HEK293T (cell line): ENCODE measurements around the gene FDX1.
A peak's percentile ranks its signal among the peaks of the same experiment; 100 is the strongest.
"Not testable (repeated sequence)": the region's sequence is repeated elsewhere in the genome, so short reads cannot be mapped to it uniquely, and the experiment has no call there.

ENCODE experiments used
- CTCF ChIA-PET: fragments of 350-600 bp; formaldehyde crosslinking; extraction: SDS; loops from one replicate; lab custom pipeline; 2021; ENCODE audit warnings: antibody characterized with exemption, inconsistent platforms; lab: Yijun Ruan, JAX
- POLR2A ChIA-PET: fragments of 350-600 bp; formaldehyde crosslinking; extraction: SDS; loops from one replicate; lab custom pipeline; 2020; ENCODE audit warnings: antibody characterized with exemption, inconsistent platforms; lab: Yijun Ruan, JAX
- DNase-seq: peaks from one replicate; pipeline ENCODE4 v3.0.0; 2012; ENCODE audit warnings: mixed read lengths; ENCODE audit errors: extremely low spot score
- ARNT ChIP-seq: fragments of 450-650 bp; IDR thresholded peaks from 2 replicates; pipeline ENCODE4 v1.6.1; 2017; ENCODE audit warnings: mild to moderate bottlenecking
- BHLHE40 ChIP-seq: fragments of 450-650 bp; IDR thresholded peaks from 2 replicates; pipeline ENCODE4 v1.6.1; 2016; ENCODE audit warnings: mild to moderate bottlenecking, moderate library complexity, borderline replicate concordance
- CTBP1 ChIP-seq: fragments of 450-650 bp; IDR thresholded peaks from 2 replicates; pipeline ENCODE4 v1.6.1; 2016; ENCODE audit warnings: borderline replicate concordance
- ELF4 ChIP-seq: fragments of 450-650 bp; IDR thresholded peaks from 2 replicates; pipeline ENCODE4 v1.6.1; 2017; ENCODE audit warnings: antibody characterized with exemption
- FOXA1 ChIP-seq: fragments of 450-650 bp; IDR thresholded peaks from 2 replicates; pipeline ENCODE4 v1.6.1; 2016; ENCODE audit warnings: mild to moderate bottlenecking
- FOXK2 ChIP-seq: fragments of 450-650 bp; IDR thresholded peaks from 2 replicates; pipeline ENCODE4 v1.6.1; 2016; ENCODE audit warnings: mild to moderate bottlenecking
- FOXM1 ChIP-seq: fragments of 450-650 bp; IDR thresholded peaks from 2 replicates; pipeline ENCODE4 v1.6.1; 2017; ENCODE audit warnings: mild to moderate bottlenecking, borderline replicate concordance
- HDGF ChIP-seq: fragments of 450-650 bp; IDR thresholded peaks from 2 replicates; pipeline ENCODE4 v1.6.1; 2017; ENCODE audit warnings: antibody characterized with exemption, borderline replicate concordance
- L3MBTL2 ChIP-seq: fragments of 450-650 bp; conservative IDR thresholded peaks from 2 replicates; pipeline ENCODE4 v1.6.1; 2016; ENCODE audit warnings: mild to moderate bottlenecking
- LEF1 ChIP-seq: fragments of 450-650 bp; IDR thresholded peaks from 2 replicates; pipeline ENCODE4 v1.6.1; 2017; ENCODE audit warnings: mild to moderate bottlenecking, borderline replicate concordance
- SP1 ChIP-seq: fragments of 450-650 bp; IDR thresholded peaks from 2 replicates; pipeline ENCODE4 v1.6.1; 2017
- SUZ12 ChIP-seq: fragments of 450-650 bp; IDR thresholded peaks from 2 replicates; pipeline ENCODE4 v1.6.1; 2016; ENCODE audit warnings: mild to moderate bottlenecking
- TARDBP ChIP-seq: fragments of 450-650 bp; IDR thresholded peaks from 2 replicates; pipeline ENCODE4 v1.6.1; 2016
- ZNF384 ChIP-seq: fragments of 450-650 bp; IDR thresholded peaks from 2 replicates; pipeline ENCODE4 v1.6.1; 2016
- TF ChIP-seq, protein P1 (sequence below): fragments of 450-650 bp; IDR thresholded peaks from 2 replicates; pipeline ENCODE4 v1.6.1; 2016

The FDX1 gene

DNA sequence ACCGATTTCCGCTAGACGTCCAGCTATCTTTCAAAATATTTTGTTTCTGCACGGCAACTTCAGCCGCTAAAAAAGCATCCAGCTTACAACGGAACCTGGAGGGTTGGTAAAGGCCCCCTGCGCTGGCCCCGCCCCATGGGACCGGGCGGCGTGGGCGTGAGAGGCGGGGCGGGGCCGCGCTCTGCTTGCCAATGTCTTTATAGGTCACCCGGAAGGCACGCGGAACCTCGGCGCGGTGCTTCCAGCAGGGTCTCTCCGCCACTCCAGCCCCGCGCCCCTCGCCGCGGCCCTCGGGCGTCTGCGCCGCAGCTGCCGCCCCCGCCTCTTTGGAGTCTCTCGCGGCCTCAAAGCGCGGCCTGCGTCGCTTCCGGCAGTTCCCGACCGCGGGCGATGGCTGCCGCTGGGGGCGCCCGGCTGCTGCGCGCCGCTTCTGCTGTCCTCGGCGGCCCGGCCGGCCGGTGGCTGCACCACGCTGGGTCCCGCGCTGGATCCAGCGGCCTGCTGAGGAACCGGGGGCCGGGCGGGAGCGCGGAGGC, at the start of gene FDX1:
TSS of gene FDX1 (plus strand) at position 218 of the 536 bp plus-strand sequence. CDS start at position 391, 173 bp downstream.
- ChIA-PET POLR2A (interaction anchor here (0.7 to 1.6 kb wide), 2 partner anchors 57 to 62 kb away, joined by 3 to 4 read pairs; no protein-coding TSS in a partner anchor), CTCF (interaction anchor here (0.6 to 1.4 kb wide), 6 partner anchors 10 to 371 kb away, joined by 3 to 4 read pairs (median 3); no protein-coding TSS in a partner anchor)
- TF ChIP-seq TARDBP (no peak), FOXA1 (no peak), ARNT (peak; percentile 58), SP1 (no peak), FOXM1 (peak; percentile 57; the same call in 1 of the 2 replicates), BHLHE40 (no peak), LEF1 (peak; percentile 39; the same call in 1 of the 2 replicates)
- DNase-seq, result peak; percentile 75

DNA sequence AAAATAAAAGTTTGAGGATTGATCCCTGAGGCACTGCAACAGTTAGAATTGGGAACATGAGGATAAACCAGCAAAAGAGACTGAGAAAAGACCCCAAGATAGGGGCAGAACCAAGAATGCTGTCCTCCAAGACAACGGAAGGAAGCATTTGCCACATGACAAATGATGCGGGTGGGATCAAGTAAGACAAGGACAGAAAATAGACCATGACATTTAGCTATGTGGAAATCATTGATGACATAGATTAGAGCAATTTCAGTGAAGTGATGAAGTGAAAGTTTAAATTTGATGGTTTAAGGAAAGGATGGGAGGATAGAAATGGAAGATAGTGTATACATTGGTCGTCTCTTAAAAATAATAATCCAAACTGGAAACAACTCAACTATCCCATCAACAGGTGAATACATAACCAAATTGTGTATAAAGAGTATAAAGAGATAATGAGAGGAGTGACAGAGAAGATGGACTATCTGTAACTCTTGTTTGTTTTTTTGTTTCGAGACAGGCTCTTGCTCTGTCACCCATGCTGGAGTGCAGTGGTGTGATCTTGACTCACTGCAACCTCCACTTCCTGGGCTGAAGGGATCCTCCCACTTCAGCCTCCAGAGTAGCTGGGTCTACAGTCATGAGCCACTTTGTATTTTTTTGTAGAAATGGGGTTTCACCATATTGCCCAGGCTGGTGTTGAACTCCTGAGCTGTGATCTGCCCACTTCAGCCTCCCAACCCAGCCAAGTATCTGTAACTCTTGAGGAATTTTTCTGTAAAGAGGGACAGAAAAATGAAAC, 48.7 kb upstream of the FDX1 start:
- DNase-seq, result no peak
- POLR2A ChIA-PET, result no interaction called here
- no peak for TF ChIP-seq LEF1
- no peak for TF ChIP-seq CTBP1
- TF ChIP-seq, protein P1, sequence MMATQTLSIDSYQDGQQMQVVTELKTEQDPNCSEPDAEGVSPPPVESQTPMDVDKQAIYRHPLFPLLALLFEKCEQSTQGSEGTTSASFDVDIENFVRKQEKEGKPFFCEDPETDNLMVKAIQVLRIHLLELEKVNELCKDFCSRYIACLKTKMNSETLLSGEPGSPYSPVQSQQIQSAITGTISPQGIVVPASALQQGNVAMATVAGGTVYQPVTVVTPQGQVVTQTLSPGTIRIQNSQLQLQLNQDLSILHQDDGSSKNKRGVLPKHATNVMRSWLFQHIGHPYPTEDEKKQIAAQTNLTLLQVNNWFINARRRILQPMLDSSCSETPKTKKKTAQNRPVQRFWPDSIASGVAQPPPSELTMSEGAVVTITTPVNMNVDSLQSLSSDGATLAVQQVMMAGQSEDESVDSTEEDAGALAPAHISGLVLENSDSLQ, result no peak
- no peak for TF ChIP-seq ZNF384
- TF ChIP-seq TARDBP, result no peak
- TF ChIP-seq L3MBTL2, result no peak
- no peak for TF ChIP-seq HDGF
- no peak for TF ChIP-seq FOXK2
- no peak for TF ChIP-seq FOXA1
- no peak for TF ChIP-seq SP1
- TF ChIP-seq ARNT, result no peak
- no peak for TF ChIP-seq ELF4
- TF ChIP-seq BHLHE40, result no peak
- CTCF ChIA-PET, result no interaction called here

GRCh38 chr11:110388231-110388630, 41.5 kb upstream of the FDX1 start:
- CTCF ChIA-PET, result interaction anchor here (0.7 kb wide), 1 partner anchor 15 kb away, joined by 3 read pairs; no protein-coding TSS in a partner anchor
- POLR2A ChIA-PET, DNase-seq: not testable (repeated sequence)

- DNase-seq, result no peak
- ChIA-PET POLR2A (no interaction called here), CTCF (interaction anchor here (0.7 kb wide), 1 partner anchor 12 kb away, joined by 5 read pairs; no protein-coding TSS in a partner anchor)
- TF ChIP-seq SUZ12, result no peak
- TF ChIP-seq, protein P1, result no peak
- no peak for TF ChIP-seq L3MBTL2
- no peak for TF ChIP-seq CTBP1
- no peak for TF ChIP-seq ELF4
- TF ChIP-seq FOXM1, result no peak
- no peak for TF ChIP-seq BHLHE40
- TF ChIP-seq TARDBP, result no peak
- no peak for TF ChIP-seq SP1
- TF ChIP-seq ZNF384, result no peak
These were observed 39.8 kb upstream of the FDX1 start for GRCh38 chr11:110389965-110390364.

DNA sequence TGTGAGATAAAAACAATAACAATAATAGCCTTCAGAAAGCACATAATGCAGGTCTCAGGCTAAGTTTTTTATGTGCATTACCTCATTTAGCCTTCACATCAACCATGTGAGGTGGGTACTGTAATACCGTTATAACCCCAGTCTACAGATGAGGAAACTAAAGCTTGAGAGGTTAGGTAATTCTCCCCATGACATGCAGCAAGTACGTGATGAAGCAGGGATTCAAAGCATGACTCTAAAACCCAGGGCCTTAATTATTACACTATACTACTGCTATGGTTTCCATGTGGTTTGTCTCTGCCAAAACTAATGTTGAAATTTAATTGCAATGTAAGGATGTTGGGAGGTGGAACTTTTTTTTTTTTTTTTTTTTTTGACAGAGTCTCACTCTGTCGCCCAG, 37.7 kb upstream of the FDX1 start:
- CTCF ChIA-PET, result no interaction called here
- TF ChIP-seq BHLHE40 (no peak), LEF1 (no peak), SUZ12 (no peak), ELF4 (no peak), ZNF384 (no peak), FOXA1 (no peak), HDGF (no peak), SP1 (no peak)
- no peak for DNase-seq
- POLR2A ChIA-PET, result no interaction called here

DNA sequence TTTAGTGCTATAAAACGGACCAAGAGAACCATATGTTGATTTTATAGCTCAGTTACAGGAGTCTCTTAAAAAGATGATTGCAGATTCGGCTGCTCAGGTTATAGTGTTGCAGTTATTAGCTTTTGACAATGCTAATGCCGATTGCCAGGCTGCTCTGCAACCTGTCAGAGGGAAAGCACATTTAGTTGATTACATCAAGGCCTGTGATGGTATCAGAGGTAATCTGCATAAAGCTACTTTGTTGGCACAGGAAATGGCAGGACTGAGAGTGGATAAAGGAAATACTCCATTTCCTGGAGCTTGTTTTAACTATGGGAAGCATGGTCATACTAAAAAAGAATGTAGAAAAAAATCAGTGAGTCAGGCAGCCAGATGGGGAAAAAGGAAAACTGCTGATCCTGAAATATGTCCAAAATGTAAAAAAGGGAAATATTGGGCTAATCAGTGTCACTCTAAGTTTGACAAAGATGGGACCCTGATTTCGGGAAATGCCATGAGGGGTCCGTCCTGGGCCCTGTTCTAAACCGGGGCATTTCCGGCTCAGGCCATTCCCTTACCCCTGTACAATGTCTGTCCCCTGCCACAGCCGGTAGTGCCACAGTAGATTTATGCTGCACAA, 32.0 kb upstream of the FDX1 start:
- CTCF ChIA-PET, DNase-seq, POLR2A ChIA-PET: not testable (repeated sequence)

DNA sequence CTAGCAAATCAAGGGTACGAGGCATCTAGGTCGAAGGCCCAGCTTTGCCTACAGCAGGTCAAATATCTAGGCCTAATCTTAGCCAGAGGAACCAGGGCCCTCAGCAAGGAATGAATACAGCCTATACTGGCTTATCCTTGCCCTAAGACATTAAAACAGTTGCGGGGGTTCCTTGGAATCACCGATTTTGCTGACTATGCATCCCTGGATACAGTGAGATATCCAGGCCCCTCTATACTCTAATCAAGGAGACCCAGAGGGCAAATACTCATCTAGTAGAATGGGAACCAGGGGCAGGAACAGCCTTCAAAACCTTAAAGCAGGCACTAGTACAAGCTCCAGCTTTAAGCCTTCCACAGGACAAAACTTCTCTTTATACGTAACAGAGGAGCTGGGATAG, 26.2 kb upstream of the FDX1 start:
- POLR2A ChIA-PET, DNase-seq, CTCF ChIA-PET: not testable (repeated sequence)

DNA sequence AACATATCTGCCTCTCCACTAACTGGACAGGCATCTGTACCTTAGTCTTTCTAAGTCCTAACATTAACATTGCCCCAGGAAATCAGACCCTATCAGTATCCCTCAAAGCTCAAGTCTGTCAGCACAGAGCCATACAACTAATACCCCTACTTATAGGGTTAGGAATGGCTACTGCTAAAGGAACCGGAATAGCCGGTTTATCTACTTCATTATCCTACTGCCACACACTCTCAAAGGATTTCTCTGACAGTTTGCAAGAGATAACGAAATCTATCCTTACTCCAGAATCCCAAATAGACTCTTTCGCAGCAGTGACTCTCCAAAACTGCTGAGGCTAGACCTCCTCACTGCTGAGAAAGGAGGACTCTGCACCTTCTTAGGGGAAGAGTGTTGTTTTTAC, 24.1 kb upstream of the FDX1 start:
- POLR2A ChIA-PET, result interaction anchor here (1.1 kb wide), 1 partner anchor 10 kb away, joined by 3 read pairs; no protein-coding TSS in a partner anchor
- DNase-seq, CTCF ChIA-PET: not testable (repeated sequence)
